Chondrocyte (in vitro differentiated cells): ENCODE data around the gene MAD1L1. TPM values are rescaled to one million over a fixed set of nuclear protein-coding genes. Genes with fewer than 3 reads are reported as not detected.

ENCODE experiments used
- DNase-seq: peaks from one replicate; pipeline ENCODE4 v3.0.0; 2021; ENCODE audit warnings: mixed read lengths, low spot score
- H3K27ac Mint-ChIP-seq: one replicate; pipeline ENCODE4 v1.8.0; 2021; ENCODE audit warnings: mild to moderate bottlenecking, moderate library complexity, mixed read lengths; ENCODE audit not compliant: unreplicated experiment
- H3K27me3 Mint-ChIP-seq: 2 replicates; pipeline ENCODE4 v1.8.0; 2021; ENCODE audit warnings: low read depth, mixed read lengths
- H3K36me3 Mint-ChIP-seq: 2 replicates; pipeline ENCODE4 v1.8.0; 2021; ENCODE audit warnings: low read depth, mixed read lengths
- H3K4me1 Mint-ChIP-seq: 2 replicates; pipeline ENCODE4 v1.8.0; 2021; ENCODE audit warnings: low read depth, mild to moderate bottlenecking, mixed read lengths
- H3K4me3 Mint-ChIP-seq: one replicate; pipeline ENCODE4 v1.8.0; 2021; ENCODE audit warnings: mild to moderate bottlenecking, moderate library complexity, mixed read lengths; ENCODE audit not compliant: unreplicated experiment
- H3K9me3 Mint-ChIP-seq: 2 replicates; pipeline ENCODE4 v1.8.0; 2021; ENCODE audit warnings: low read depth, mixed read lengths
- CTCF ChIP-seq: fragments of 200-600 bp; sonication (generic); IDR thresholded peaks from 2 replicates; pipeline ENCODE4 v1.5.0; 2021; ENCODE audit warnings: antibody characterized with exemption, mild to moderate bottlenecking, moderate library complexity
- total RNA-seq: library from RNA; stranded (reverse); gene quantifications from 3 replicates; pipeline ENCODE4 v1.2.1, GENCODE V29; 2021

Gene MAD1L1
- total RNA-seq, 1 donor from 2014 or later, result 22.7 TPM

DNA sequence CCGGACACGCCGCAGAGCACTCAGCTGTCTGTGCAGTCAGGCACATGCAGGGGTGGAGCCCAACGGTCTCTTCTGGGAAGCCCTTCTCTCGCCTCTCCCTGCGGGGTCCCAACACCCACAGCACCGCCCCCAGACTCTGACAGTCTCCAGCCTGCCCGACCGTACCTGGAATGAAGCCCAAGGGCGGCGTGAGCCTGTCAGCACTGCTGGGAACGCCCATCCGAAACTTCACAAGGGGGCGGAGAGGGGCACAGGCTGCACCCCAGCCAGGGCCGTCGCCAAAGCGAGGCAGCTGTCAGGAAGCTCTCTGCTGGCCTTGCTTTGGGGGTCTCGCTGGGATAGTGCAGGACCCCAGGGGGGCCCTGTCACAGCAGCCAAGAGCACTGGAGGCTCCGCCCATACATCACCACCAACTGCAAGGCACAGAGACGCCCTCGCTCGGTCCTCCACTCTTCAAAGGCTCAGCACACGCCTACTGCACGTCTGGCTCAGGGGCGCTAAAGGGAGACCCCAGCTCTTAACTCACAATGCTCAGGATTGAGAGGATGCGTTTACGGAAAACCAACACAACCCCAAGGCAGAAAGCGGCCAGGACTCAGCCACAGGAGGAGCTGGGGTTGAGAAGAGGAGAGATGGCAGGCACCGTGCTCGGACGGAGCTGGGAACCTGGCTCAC, 30.9 kb downstream of the MAD1L1 start:
- no peak for TF ChIP-seq CTCF
- H3K9me3 Mint-ChIP-seq, result no peaks in the 10 kb centered on the region
- no peak overlapping the region for H3K4me3 Mint-ChIP-seq
- DNase-seq, result no peak
- no peaks in the 10 kb centered on the region for H3K27me3 Mint-ChIP-seq
- H3K4me1 Mint-ChIP-seq, result peaks cover 13% of the 10 kb centered on the region
- peaks cover 6% of the 10 kb centered on the region for H3K36me3 Mint-ChIP-seq
- H3K27ac Mint-ChIP-seq, result no peak overlapping the region

- Mint-ChIP-seq H3K27me3 (no peaks in the 10 kb centered on the region), H3K9me3 (no peaks in the 10 kb centered on the region), H3K36me3 (peaks cover 6% of the 10 kb centered on the region), H3K27ac (no peak overlapping the region), H3K4me1 (peaks cover 13% of the 10 kb centered on the region), H3K4me3 (no peak overlapping the region)
- TF ChIP-seq CTCF, result no peak
- no peak for DNase-seq
These were observed 31.6 kb downstream of the MAD1L1 start for GRCh38 chr7:2201128-2201527.

DNA sequence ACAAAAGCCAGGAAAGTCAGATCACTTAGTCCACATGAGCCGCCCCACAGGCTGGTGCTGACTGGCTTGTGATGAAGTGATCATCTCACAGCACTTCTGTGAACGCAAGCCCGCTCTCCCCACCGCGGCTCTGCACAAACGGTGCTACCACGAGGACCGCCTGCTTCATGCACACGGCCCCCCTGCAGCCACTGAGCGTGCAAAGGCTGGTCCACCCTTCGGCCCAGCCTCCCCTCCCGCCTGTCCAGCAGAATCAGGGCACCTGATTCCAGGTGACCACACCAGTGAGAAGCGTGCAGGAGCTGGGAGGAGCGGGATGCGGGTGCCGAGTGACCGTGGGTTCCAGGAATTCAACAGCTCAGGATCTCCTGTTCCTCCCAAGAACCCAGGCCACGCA, 32.2 kb downstream of the MAD1L1 start:
- peaks cover under 1% of the 10 kb centered on the region for H3K9me3 Mint-ChIP-seq
- DNase-seq, result no peak
- TF ChIP-seq CTCF, result no peak
- peaks cover 10% of the 10 kb centered on the region for H3K36me3 Mint-ChIP-seq
- H3K4me3 Mint-ChIP-seq, result no peak overlapping the region
- H3K27ac Mint-ChIP-seq, result no peak overlapping the region
- peaks cover 11% of the 10 kb centered on the region for H3K4me1 Mint-ChIP-seq
- H3K27me3 Mint-ChIP-seq, result no peaks in the 10 kb centered on the region

DNA sequence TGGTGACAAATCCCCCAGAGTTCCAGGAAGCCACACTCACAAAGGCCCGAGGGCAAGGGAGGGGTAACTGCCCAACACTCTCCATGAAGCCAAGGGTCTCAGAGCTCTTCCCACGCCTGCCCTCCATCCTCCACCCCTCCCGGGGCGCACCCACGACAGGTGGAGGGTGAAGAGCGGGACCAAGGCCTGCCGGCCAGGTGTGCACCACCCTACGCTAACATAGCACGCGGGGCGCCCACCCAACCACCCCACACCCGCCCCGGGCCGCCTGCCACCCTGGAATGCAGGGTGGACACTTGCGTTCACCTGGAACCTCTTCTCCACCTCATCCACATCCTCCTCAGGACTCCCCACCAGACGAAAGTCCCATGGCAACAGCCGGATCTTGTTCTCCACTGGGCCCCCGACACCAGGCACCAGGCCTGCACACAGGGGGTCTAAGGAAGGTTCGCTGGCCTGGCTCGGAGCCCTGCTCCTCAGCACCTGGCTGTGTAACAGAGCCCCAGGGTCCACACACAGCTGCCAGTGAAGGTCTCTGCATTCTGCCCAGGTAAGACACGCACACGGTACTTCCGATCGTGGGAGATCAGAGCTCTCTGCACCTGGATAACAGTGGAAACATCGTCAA, 32.7 kb downstream of the MAD1L1 start:
- TF ChIP-seq CTCF, result no peak
- peaks cover 14% of the 10 kb centered on the region for H3K36me3 Mint-ChIP-seq
- H3K4me3 Mint-ChIP-seq, result no peak overlapping the region
- H3K27ac Mint-ChIP-seq, result no peak overlapping the region
- H3K9me3 Mint-ChIP-seq, result peaks cover 6% of the 10 kb centered on the region
- H3K4me1 Mint-ChIP-seq, result peaks cover 6% of the 10 kb centered on the region
- DNase-seq, result no peak
- no peaks in the 10 kb centered on the region for H3K27me3 Mint-ChIP-seq

GRCh38 chr7:2199528-2199927, 33.2 kb downstream of the MAD1L1 start:
- Mint-ChIP-seq H3K9me3 (peaks cover 6% of the 10 kb centered on the region), H3K27me3 (no peaks in the 10 kb centered on the region), H3K4me3 (no peak overlapping the region), H3K4me1 (peaks cover under 1% of the 10 kb centered on the region), H3K27ac (no peak overlapping the region), H3K36me3 (peaks cover 14% of the 10 kb centered on the region)
- DNase-seq, result no peak
- no peak for TF ChIP-seq CTCF
